Mesenchymal stem cell (in vitro differentiated cells and primary cell): ENCODE results near the gene POU4F2.

Experiments used
- DNase-seq: peaks from one replicate; pipeline ENCODE4 v3.0.0-alpha.2; 2013
- H2AFZ ChIP-seq: one replicate; pipeline ENCODE4 v1.6.1; 2013; ENCODE audit warnings: low read depth, mild to moderate bottlenecking, control low read depth, inconsistent platforms, low read length, moderate library complexity
- H2AK5ac ChIP-seq: 2 replicates; pipeline ENCODE4 v1.6.1; 2013; ENCODE audit warnings: low read length, moderate library complexity, mild to moderate bottlenecking, inconsistent platforms; ENCODE audit not compliant: severe bottlenecking
- H2BK120ac ChIP-seq: one replicate; pipeline ENCODE4 v1.6.1; 2013; ENCODE audit warnings: low read depth, mild to moderate bottlenecking, inconsistent platforms, low read length, moderate library complexity
- H2BK12ac ChIP-seq, 2 experiments: one replicate each; pipeline ENCODE4 v1.6.1; 2013; ENCODE audit warnings: inconsistent platforms in 2 of 2, low read length in 2 of 2, mild to moderate bottlenecking in 2 of 2, moderate library complexity in 2 of 2, control low read depth in 1 of 2
- H2BK15ac ChIP-seq: one replicate; pipeline ENCODE4 v1.6.1; 2013; ENCODE audit warnings: mild to moderate bottlenecking, low read depth, inconsistent platforms; ENCODE audit not compliant: poor library complexity, severe bottlenecking
- H2BK5ac ChIP-seq: 2 replicates; pipeline ENCODE4 v1.6.1; 2013; ENCODE audit warnings: low read depth, mild to moderate bottlenecking, low read length, control low read depth, inconsistent platforms; ENCODE audit not compliant: poor library complexity, severe bottlenecking
- H3K14ac ChIP-seq, 2 experiments: one replicate each; pipeline ENCODE4 v1.6.1; 2013; ENCODE audit warnings: inconsistent platforms in 2 of 2, low read length in 2 of 2, control low read depth in 1 of 2, mild to moderate bottlenecking in 1 of 2, moderate library complexity in 1 of 2
- H3K18ac ChIP-seq, 2 experiments: one replicate each; pipeline ENCODE4 v1.6.1; 2013; ENCODE audit warnings: inconsistent platforms in 2 of 2, low read length in 2 of 2, control low read depth in 1 of 2, low read depth in 1 of 2, mild to moderate bottlenecking in 1 of 2
- H3K23ac ChIP-seq, 2 experiments: one replicate each; pipeline ENCODE4 v1.6.1; 2013; ENCODE audit warnings: inconsistent platforms in 2 of 2, low read length in 2 of 2, mild to moderate bottlenecking in 2 of 2, moderate library complexity in 2 of 2, control low read depth in 1 of 2
- H3K27ac ChIP-seq: 2 replicates; pipeline ENCODE4 v1.5.1; 2013; ENCODE audit warnings: mild to moderate bottlenecking, moderate library complexity, low read length, control low read depth, inconsistent platforms; ENCODE audit not compliant: poor library complexity, severe bottlenecking
- H3K27me3 ChIP-seq, 2 experiments: 2 replicates each; pipeline versions ENCODE4 v1.6.1 to v1.7.0; 2013; ENCODE audit warnings: low read length in 2 of 2, mild to moderate bottlenecking in 2 of 2, moderate library complexity in 2 of 2, control low read depth in 1 of 2, inconsistent platforms in 1 of 2; ENCODE audit not compliant: control insufficient read depth in 1 of 2, insufficient read depth in 1 of 2
- H3K36me3 ChIP-seq, 2 experiments: 2 replicates each; pipeline versions ENCODE4 v1.6.1 to v1.7.0; 2013; ENCODE audit warnings: low read length in 2 of 2, control low read depth in 1 of 2, inconsistent platforms in 1 of 2, low read depth in 1 of 2, mild to moderate bottlenecking in 1 of 2; ENCODE audit not compliant: insufficient read depth in 2 of 2, control insufficient read depth in 1 of 2
- H3K4ac ChIP-seq, 2 experiments: one replicate each; pipeline ENCODE4 v1.6.1; 2013; ENCODE audit warnings: inconsistent platforms in 2 of 2, low read length in 2 of 2, mild to moderate bottlenecking in 2 of 2, moderate library complexity in 2 of 2, control low read depth in 1 of 2, low read depth in 1 of 2
- H3K4me1 ChIP-seq: 2 replicates; pipeline ENCODE4 v1.6.1; 2013; ENCODE audit warnings: low read depth, low read length, control low read depth; ENCODE audit not compliant: control insufficient read depth, insufficient read depth
- H3K4me2 ChIP-seq: 2 replicates; pipeline ENCODE4 v1.6.1; 2013; ENCODE audit warnings: low read length, mild to moderate bottlenecking, inconsistent platforms; ENCODE audit not compliant: poor library complexity, severe bottlenecking
- H3K4me3 ChIP-seq, 2 experiments: 2 replicates each; pipeline versions ENCODE4 v1.5.1 to v1.7.0; 2013; ENCODE audit warnings: low read length in 2 of 2, mild to moderate bottlenecking in 2 of 2, control low read depth in 1 of 2, low read depth in 1 of 2; ENCODE audit not compliant: insufficient read depth in 1 of 2
- H3K79me1 ChIP-seq: replicated peaks from 2 replicates; pipeline ENCODE4 v1.6.1; 2013; ENCODE audit warnings: mild to moderate bottlenecking, control low read depth, low read length, inconsistent platforms; ENCODE audit not compliant: poor library complexity, severe bottlenecking
- H3K9ac ChIP-seq: 2 replicates; pipeline ENCODE4 v1.7.0; 2013; ENCODE audit warnings: mild to moderate bottlenecking, low read length, moderate library complexity
- H3K9me3 ChIP-seq: 2 replicates; pipeline ENCODE4 v1.7.0; 2013; ENCODE audit warnings: mild to moderate bottlenecking, low read length; ENCODE audit not compliant: control insufficient read depth
- H4K8ac ChIP-seq: one replicate; pipeline ENCODE4 v1.6.1; 2013; ENCODE audit warnings: inconsistent platforms, mild to moderate bottlenecking, low read length, moderate library complexity
- H4K91ac ChIP-seq: one replicate; pipeline ENCODE4 v1.6.1; 2013; ENCODE audit warnings: mild to moderate bottlenecking, low read length, inconsistent platforms
- WGBS: methylation state at CpG from one replicate; pipeline ENCODE4 v1.1.7; 2013; ENCODE audit warnings: mixed read lengths; 5-methylcytosine and 5-hydroxymethylcytosine counted together

POU4F2 gene

GRCh38 chr4:146643812-146644401 lies 5.2 kb downstream of the POU4F2 start:
- no peak overlapping the region for H4K8ac ChIP-seq
- no peak overlapping the region for H2AFZ ChIP-seq
- no peak overlapping the region for H2AK5ac ChIP-seq
- H3K4me1 ChIP-seq: peaks cover 21% of the 10 kb centered on the region
- H3K14ac ChIP-seq: no peak overlapping the region
- no peak overlapping the region for H3K4me3 ChIP-seq
- H3K9ac ChIP-seq: no peak overlapping the region
- H3K79me1 ChIP-seq: no peaks in the 10 kb centered on the region
- H2BK5ac ChIP-seq: no peak overlapping the region
- peaks cover 4% of the 10 kb centered on the region for H3K9me3 ChIP-seq
- no peak overlapping the region for H3K4ac ChIP-seq
- no peak overlapping the region for H3K27ac ChIP-seq
- no peak overlapping the region for H4K91ac ChIP-seq
- H2BK12ac ChIP-seq: no peak overlapping the region
- H3K18ac ChIP-seq: no peak overlapping the region
- H3K27me3 ChIP-seq: peaks cover 66 to 75% of the 10 kb centered on the region in 2 experiments
- H3K23ac ChIP-seq: no peak overlapping the region
- no peak overlapping the region for H2BK120ac ChIP-seq
- no peak overlapping the region for H2BK15ac ChIP-seq
- no peak overlapping the region for H3K4me2 ChIP-seq
- 0% methylated on average over 1 of the region's 6 CpGs for WGBS
- peak; percentile 18 for DNase-seq
- no peaks in the 10 kb centered on the region for H3K36me3 ChIP-seq

- WGBS: 19% methylated on average over 5 of the region's 6 CpGs
- Histone ChIP-seq H3K4me1 (peaks cover 7% of the 10 kb centered on the region), H3K4me3 (no peak overlapping the region), H2AK5ac (no peak overlapping the region), H3K18ac (no peak overlapping the region), H2BK120ac (no peak overlapping the region), H2BK15ac (no peak overlapping the region), H2AFZ (no peak overlapping the region), H3K4me2 (no peak overlapping the region), H3K23ac (no peak overlapping the region), H3K27ac (no peak overlapping the region), H3K9me3 (peaks cover 4% of the 10 kb centered on the region), H4K91ac (no peak overlapping the region), H3K4ac (no peak overlapping the region), H3K9ac (no peak overlapping the region), H3K36me3 (no peaks in the 10 kb centered on the region), H3K14ac (no peak overlapping the region), H4K8ac (no peak overlapping the region), H2BK12ac (no peak overlapping the region), H3K79me1 (no peaks in the 10 kb centered on the region), H3K27me3 (peaks cover 66 to 77% of the 10 kb centered on the region in 2 experiments), H2BK5ac (no peak overlapping the region)
- no peak for DNase-seq
Measured at GRCh38 chr4:146645921-146646320, 7.2 kb downstream of the POU4F2 start.

- Histone ChIP-seq H3K4me3 (no peak overlapping the region), H3K27me3 (peaks cover 69 to 77% of the 10 kb centered on the region in 2 experiments), H3K36me3 (no peaks in the 10 kb centered on the region), H3K4ac (no peak overlapping the region), H2BK15ac (no peak overlapping the region), H2AFZ (no peak overlapping the region), H3K4me1 (peaks cover 7% of the 10 kb centered on the region), H3K9ac (no peak overlapping the region), H3K79me1 (no peaks in the 10 kb centered on the region), H4K8ac (no peak overlapping the region), H4K91ac (no peak overlapping the region), H3K23ac (no peak overlapping the region), H3K9me3 (peaks cover 4% of the 10 kb centered on the region), H2BK5ac (no peak overlapping the region), H2AK5ac (no peak overlapping the region), H3K4me2 (no peak overlapping the region), H3K18ac (no peak overlapping the region), H2BK120ac (no peak overlapping the region), H3K27ac (no peak overlapping the region), H3K14ac (no peak overlapping the region), H2BK12ac (no peak overlapping the region)
- no peak for DNase-seq
- WGBS: 25% methylated on average over 11 of the region's 13 CpGs
Measured at GRCh38 chr4:146646593-146647325, 8.1 kb downstream of the POU4F2 start.

- WGBS: 2% methylated on average over 27 of the region's 46 CpGs
- no peak overlapping the region for H3K18ac ChIP-seq
Measured at GRCh38 chr4:146647615-146648460, 9.1 kb downstream of the POU4F2 start.

More at GRCh38 chr4:146647615-146648460, 9.1 kb downstream of the POU4F2 start:
- Histone ChIP-seq H3K14ac (no peak overlapping the region), H3K23ac (no peak overlapping the region), H2BK15ac (no peak overlapping the region), H2AFZ (no peak overlapping the region), H3K36me3 (no peaks in the 10 kb centered on the region), H4K8ac (no peak overlapping the region), H3K4me1 (peaks cover 7% of the 10 kb centered on the region), H3K4me3 (no peak overlapping the region), H3K4ac (no peak overlapping the region), H2BK120ac (no peak overlapping the region), H2BK5ac (no peak overlapping the region), H3K27me3 (peaks cover 75 to 83% of the 10 kb centered on the region in 2 experiments), H2AK5ac (no peak overlapping the region), H3K9me3 (peaks cover 5% of the 10 kb centered on the region), H3K4me2 (peak overlapping the region; percentile 37), H4K91ac (no peak overlapping the region), H3K9ac (no peak overlapping the region), H3K27ac (no peak overlapping the region), H3K79me1 (no peaks in the 10 kb centered on the region), H2BK12ac (no peak overlapping the region)
- no peak for DNase-seq
